Thyroid gland (tissue), 4 donors: ENCODE data around the gene CNRIP1.

Experiments used
- CTCF ChIP-seq, 6 experiments: fragments of 200-600 bp in 3 of 6; fragments of 450-650 bp in 3 of 6; sonication (generic) in 3 of 6; IDR thresholded peaks; one replicate each; pipeline ENCODE4 v1.5.1; 2016 to 2019; ENCODE audit warnings: antibody characterized with exemption in 6 of 6, mild to moderate bottlenecking in 2 of 6, inconsistent platforms in 1 of 6, moderate library complexity in 1 of 6
- POLR2A ChIP-seq, 2 donors: fragments of 450-650 bp; IDR thresholded peaks; one replicate each; pipeline ENCODE4 v1.6.1; 2017; ENCODE audit warnings: antibody characterized with exemption in 2 of 2, mild to moderate bottlenecking in 2 of 2, moderate library complexity in 1 of 2

- TF ChIP-seq CTCF (IDR thresholded peaks at IDR 0.05) (no peak), POLR2A (IDR thresholded peaks at IDR 0.05) (no peak)
These were observed 20.7 kb upstream of the CNRIP1 start for GRCh38 chr2:68340226-68341061.
